Measurements from ENCODE around the gene SQOR. TPM values are rescaled to one million over a fixed set of nuclear protein-coding genes. Genes with fewer than 3 reads are reported as not detected.
A peak's percentile ranks its signal among the peaks of the same experiment; 100 is the strongest.

SQOR gene
- total RNA-seq: 18.5 TPM
- long read RNA-seq, transcript SQOR-201 (10 exons, 2,003 nt): major isoform, 30 of 42 reads
- long read RNA-seq, partial matches to known transcripts: 1 of 42 reads
- long read RNA-seq, other reads (novel, unspliced or antisense): 11 of 42 reads

DNA sequence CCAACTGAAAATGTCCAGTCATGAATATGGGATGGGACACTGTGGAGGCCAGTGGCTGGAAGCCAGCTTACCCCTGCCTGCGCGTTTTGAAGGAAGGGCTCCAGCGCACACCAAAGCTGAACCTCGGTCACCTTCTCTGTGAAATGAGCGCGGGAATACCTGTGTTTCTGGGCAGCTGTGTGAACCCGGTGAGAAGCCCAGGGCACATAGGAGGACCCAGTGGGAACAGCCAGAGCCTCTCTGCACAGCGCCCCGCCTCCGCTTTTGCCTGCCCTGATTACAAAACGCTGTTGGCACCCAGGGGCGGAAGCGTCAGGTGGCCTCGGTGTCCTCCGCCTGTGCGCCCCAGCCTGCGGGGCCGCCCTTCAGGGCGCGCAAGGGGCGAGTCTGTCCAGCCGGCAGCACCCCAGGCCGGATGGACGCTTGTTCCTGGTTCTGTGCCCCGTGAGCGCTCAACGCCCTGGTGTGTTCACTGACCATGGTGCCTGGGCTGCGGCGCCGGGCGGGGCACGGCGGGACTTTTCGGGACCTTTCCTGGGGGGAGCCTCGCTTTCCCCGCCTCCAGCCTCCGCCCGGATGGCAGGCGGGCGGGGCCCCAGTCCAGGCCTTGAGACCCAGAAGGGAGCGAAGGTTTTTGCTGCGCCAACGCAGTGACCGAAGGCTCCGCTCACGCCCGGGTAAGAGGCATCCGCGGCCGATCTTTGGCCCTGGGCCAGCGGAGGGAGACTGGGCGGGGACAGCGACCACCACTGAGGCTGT is at the start of gene SQOR:
TSS of gene SQOR (plus strand) at position 598 of the 759 bp plus-strand sequence. CDS start 23,895 bp downstream, outside the sequence.
- DNase-seq: peak; percentile 94
- intact Hi-C loops (cut with DNase I): loop anchor here (5.0 kb wide), 1 partner anchor 47 kb away; the partner anchor contains the start of gene BLOC1S6
- ATAC-seq (ENCODE audit: poor library complexity): peak; percentile 90

DNA sequence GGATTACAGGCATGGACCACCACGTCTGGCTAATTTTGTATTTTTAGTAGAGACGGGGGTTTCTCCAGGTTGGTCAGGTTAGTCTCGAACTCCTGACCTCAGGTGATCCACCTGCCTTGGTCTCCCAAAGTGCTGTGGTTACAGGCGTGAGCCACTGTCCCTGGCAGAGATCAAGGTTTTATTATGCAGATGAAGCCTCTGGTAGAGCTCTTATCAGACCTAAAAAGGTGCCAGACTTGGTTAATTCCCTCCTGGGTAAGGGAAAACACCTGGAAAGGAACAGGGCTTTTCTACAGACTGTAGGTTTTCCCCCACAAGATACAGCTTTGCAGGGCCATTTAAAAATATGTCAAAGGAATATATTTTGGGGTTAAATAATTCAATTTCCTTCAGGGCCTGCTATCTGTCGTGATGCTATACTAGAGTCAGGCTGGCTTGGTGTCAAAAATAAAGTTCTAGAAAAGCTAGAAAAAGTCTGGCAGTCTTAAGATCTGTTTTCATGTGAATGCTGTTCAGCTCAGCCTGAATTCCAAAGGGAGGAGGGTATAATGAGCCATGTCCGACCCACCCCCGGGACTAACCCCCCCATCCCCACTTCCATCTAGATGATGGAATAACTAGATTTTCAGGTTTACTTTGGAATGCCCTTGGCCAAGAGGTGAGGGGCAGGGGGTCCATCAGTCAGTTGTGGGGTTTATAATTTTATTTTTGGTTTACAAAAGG is 49.6 kb upstream of the SQOR start:
- DNase-seq (no peak), ATAC-seq (ENCODE audit: poor library complexity) (no peak)
- intact Hi-C loops (cut with DNase I): loop anchor here (5.0 to 10.0 kb wide), 2 partner anchors 52 to 60 kb away; partner anchors contain the start of genes SLC30A4 and SQOR

GRCh38 chr15:45586125-45586524 is 48.7 kb upstream of the SQOR start:
- ATAC-seq (ENCODE audit: poor library complexity) (no peak), DNase-seq (no peak)
- intact Hi-C loops (cut with DNase I): loop anchor here (5.0 to 10.0 kb wide), 2 partner anchors 51 to 61 kb away; partner anchors contain the start of genes SLC30A4 and SQOR

GRCh38 chr15:45586601-45587094 is 48.2 kb upstream of the SQOR start:
- DNase-seq (no peak), ATAC-seq (ENCODE audit: poor library complexity) (peak; percentile 13)
- intact Hi-C loops (cut with DNase I): loop anchor here (5.0 to 10.0 kb wide), 2 partner anchors 51 to 62 kb away; partner anchors contain the start of genes SLC30A4 and SQOR

- DNase-seq (peak; percentile 93), ATAC-seq (ENCODE audit: poor library complexity) (peak; percentile 96)
- intact Hi-C loops (cut with DNase I): loop anchor here (5.0 to 10.0 kb wide), 2 partner anchors 50 to 62 kb away; partner anchors contain the start of genes SLC30A4 and SQOR
Observed at GRCh38 chr15:45587095-45587862, 47.5 kb upstream of the SQOR start, which contains the start of gene BLOC1S6. TSS of gene BLOC1S6 (plus strand) at chr15:45587379. CDS start at chr15:45587444, 65 bp downstream.

GRCh38 chr15:45587863-45588170 is 47.0 kb upstream of the SQOR start:
- DNase-seq (no peak), ATAC-seq (ENCODE audit: poor library complexity) (no peak)
- intact Hi-C loops (cut with DNase I): loop anchor here (5.0 to 10.0 kb wide), 2 partner anchors 49 to 63 kb away; partner anchors contain the start of genes SLC30A4 and SQOR

GRCh38 chr15:45588219-45588875 is 46.5 kb upstream of the SQOR start:
- ATAC-seq (ENCODE audit: poor library complexity) (no peak), DNase-seq (no peak)
- intact Hi-C loops (cut with DNase I): loop anchor here (5.0 to 10.0 kb wide), 2 partner anchors 49 to 64 kb away; partner anchors contain the start of genes SLC30A4 and SQOR

DNA sequence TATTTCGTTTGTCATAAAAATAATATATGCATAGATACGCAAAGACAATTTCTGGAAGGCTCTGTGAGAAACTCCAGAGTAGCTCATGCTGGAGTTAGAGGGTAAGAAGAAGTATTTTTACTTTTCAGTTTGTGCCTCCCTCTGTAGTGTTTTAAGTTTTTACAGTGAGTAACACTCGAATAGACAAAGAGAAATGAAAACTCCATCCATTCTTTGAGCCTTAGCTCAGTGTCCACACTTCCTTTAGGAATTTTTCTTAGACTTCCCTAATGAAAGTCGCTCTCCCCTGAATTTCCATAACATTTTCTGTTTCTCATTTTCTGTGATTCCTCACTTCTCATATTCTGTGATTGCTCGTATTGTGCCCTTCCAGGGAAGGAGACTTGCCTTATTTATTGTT is 45.6 kb upstream of the SQOR start:
- intact Hi-C loops (cut with DNase I): loop anchor here (5.0 to 10.0 kb wide), 2 partner anchors 48 to 64 kb away; partner anchors contain the start of genes SLC30A4 and SQOR
- no peak for ATAC-seq (ENCODE audit: poor library complexity)

GRCh38 chr15:45594319-45594718 is 40.5 kb upstream of the SQOR start:
- intact Hi-C loops (cut with DNase I): no loop called here
- DNase-seq: no peak
- ATAC-seq (ENCODE audit: poor library complexity): no peak

More for the DNA sequence above, 45.6 kb upstream of the SQOR start:
- no peak for DNase-seq

DNA sequence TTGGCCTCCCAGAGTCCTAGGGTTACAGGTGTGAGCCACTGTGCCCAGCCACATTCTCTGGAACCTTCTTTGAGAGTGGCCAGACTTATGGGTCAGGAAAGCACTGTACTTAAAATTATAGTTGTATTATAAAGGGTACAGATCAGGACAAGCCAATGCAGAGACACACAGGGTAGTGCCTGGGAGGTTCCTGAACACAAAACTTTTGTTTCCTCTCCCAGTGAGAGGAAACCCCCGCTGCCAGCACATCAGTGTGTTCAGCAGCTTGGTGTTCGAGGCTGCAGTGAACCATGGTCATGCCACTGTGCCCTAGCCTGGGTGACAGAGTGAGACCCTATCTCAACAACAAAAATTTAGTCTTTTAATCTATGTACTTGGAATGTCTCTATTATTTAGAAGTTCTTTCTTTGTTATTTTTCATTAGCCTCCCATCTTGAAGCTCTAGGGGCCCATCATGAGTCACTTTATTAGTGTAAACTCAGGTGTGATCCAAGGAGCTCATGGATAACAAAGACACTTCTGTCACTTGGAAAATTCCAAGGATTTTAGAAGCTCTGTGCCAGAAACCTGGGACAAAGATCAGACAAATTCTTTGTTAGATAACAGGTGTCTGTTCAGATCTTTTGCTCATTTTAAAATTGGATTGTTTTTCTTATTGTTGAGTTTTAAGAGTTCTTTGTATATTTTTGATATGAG is 39.8 kb upstream of the SQOR start:
- DNase-seq: no peak
- intact Hi-C loops (cut with DNase I): no loop called here
- no peak for ATAC-seq (ENCODE audit: poor library complexity)

- no peak for DNase-seq
- no peak for ATAC-seq (ENCODE audit: poor library complexity)
- intact Hi-C loops (cut with DNase I): no loop called here
Observed at GRCh38 chr15:45603881-45604280, 30.9 kb upstream of the SQOR start.

GRCh38 chr15:45604326-45604725 is 30.5 kb upstream of the SQOR start:
- ATAC-seq (ENCODE audit: poor library complexity): peak; percentile 27
- no peak for DNase-seq
- intact Hi-C loops (cut with DNase I): no loop called here

DNA sequence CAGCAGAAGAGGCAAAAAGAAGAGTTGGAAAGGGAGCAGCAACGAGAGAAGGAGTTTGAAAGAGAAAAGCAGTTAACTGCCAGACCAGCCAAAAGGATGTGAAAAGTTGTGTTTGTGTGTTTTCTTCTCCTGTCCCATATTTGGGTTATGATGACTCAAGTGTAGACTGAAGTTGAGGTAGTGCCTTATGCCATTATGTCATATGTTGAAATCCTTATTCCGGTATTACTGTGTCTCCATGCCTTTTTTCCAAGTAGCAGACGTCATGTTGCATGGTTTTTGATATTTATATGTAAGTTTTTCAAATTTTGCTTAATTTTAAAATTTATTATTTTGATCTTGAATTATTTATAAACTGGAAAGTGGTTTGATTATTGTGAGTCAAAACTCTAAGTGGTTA is 28.4 kb upstream of the SQOR start:
- ATAC-seq (ENCODE audit: poor library complexity): no peak
- DNase-seq: no peak
- intact Hi-C loops (cut with DNase I): no loop called here

- no peak for ATAC-seq (ENCODE audit: poor library complexity)
- no peak for DNase-seq
- intact Hi-C loops (cut with DNase I): no loop called here
Observed at GRCh38 chr15:45606841-45607240, 28.0 kb upstream of the SQOR start.

DNA sequence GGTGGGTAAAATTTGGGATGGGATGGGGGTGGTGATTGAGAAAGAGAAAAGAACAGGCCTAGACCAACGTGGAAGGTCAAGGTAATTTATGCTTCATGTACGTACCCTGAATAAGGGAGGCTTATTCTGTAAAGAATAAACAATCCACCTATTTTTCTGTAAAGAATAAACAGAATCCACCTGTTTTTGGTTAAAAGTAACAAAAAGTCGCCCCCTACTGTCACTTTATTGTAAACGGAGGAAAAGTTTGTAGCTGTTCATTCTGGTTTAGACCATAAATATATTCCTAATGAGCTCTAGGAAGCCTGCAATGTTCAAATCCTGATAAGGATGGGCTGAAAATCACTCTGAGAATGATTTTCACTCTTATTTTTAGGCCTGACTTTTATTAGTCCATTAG is 23.5 kb upstream of the SQOR start:
- DNase-seq (no peak), ATAC-seq (ENCODE audit: poor library complexity) (no peak)
- intact Hi-C loops (cut with DNase I): loop anchor here (10.0 kb wide), 1 partner anchor 87 kb away; the partner anchor contains the start of gene SLC30A4

GRCh38 chr15:45612790-45613415 is 21.9 kb upstream of the SQOR start:
- ATAC-seq (ENCODE audit: poor library complexity): no peak
- intact Hi-C loops (cut with DNase I): loop anchor here (10.0 kb wide), 1 partner anchor 88 kb away; the partner anchor contains the start of gene SLC30A4
- no peak for DNase-seq

Data from Right ventricle myocardium superior (tissue), 1 donor.